AG09309 (cell line): ENCODE data around the gene GADD45GIP1.

Experiments used
- DNase-seq: peaks from one replicate; pipeline ENCODE4 v3.0.0-alpha.2; 2010; ENCODE audit warnings: low read depth
- H3K4me3 ChIP-seq: 2 replicates; pipeline ENCODE4 v1.5.1; 2011; ENCODE audit warnings: mild to moderate bottlenecking, low read depth, low read length, moderate library complexity; ENCODE audit not compliant: control insufficient read depth
- TF ChIP-seq, protein P1 (sequence below): IDR thresholded peaks from 2 replicates; pipeline ENCODE4 v1.5.1; 2011; ENCODE audit warnings: mild to moderate bottlenecking, low read depth, low read length, inconsistent platforms; ENCODE audit not compliant: insufficient read depth, control insufficient read depth; ENCODE audit errors: missing control alignments

GADD45GIP1 gene

GRCh38 chr19:12956446-12957388, at the start of gene GADD45GIP1:
TSS of gene GADD45GIP1 (minus strand) at chr19:12957223. CDS start at chr19:12957212, 11 bp downstream.
- TF ChIP-seq, protein P1, sequence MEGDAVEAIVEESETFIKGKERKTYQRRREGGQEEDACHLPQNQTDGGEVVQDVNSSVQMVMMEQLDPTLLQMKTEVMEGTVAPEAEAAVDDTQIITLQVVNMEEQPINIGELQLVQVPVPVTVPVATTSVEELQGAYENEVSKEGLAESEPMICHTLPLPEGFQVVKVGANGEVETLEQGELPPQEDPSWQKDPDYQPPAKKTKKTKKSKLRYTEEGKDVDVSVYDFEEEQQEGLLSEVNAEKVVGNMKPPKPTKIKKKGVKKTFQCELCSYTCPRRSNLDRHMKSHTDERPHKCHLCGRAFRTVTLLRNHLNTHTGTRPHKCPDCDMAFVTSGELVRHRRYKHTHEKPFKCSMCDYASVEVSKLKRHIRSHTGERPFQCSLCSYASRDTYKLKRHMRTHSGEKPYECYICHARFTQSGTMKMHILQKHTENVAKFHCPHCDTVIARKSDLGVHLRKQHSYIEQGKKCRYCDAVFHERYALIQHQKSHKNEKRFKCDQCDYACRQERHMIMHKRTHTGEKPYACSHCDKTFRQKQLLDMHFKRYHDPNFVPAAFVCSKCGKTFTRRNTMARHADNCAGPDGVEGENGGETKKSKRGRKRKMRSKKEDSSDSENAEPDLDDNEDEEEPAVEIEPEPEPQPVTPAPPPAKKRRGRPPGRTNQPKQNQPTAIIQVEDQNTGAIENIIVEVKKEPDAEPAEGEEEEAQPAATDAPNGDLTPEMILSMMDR: no peak
- H3K4me3 ChIP-seq: peak within 1 kb of the TSS; percentile 98
- no peak for DNase-seq

GRCh38 chr19:13005861-13006370, 48.9 kb upstream of the GADD45GIP1 start:
- DNase-seq: no peak
- TF ChIP-seq, protein P1: no peak
- H3K4me3 ChIP-seq: no peak overlapping the region

- TF ChIP-seq, protein P1: no peak
- H3K4me3 ChIP-seq: no peak overlapping the region
- DNase-seq: no peak
These were observed 48.2 kb upstream of the GADD45GIP1 start for GRCh38 chr19:13005253-13005652.

DNA sequence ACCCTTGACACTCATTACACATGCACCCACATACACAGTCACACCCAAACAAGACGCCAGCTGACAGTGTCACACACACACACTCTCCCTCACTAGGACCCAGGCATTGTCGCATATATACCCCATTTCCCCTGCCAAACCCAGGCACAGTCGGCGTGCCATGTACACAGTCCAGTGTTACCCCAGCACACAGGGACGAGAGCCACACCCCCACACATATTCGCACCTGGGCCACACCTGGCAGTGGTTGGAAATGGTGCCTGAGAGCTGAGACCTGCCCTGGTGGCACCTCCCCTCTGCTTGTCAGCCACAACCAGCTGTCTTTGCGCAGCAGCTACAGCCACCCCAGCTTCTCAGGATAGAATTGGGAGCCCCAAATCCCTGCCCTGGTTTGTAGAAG, 47.2 kb upstream of the GADD45GIP1 start:
- TF ChIP-seq, protein P1: no peak
- no peak for DNase-seq
- H3K4me3 ChIP-seq: no peak overlapping the region

DNA sequence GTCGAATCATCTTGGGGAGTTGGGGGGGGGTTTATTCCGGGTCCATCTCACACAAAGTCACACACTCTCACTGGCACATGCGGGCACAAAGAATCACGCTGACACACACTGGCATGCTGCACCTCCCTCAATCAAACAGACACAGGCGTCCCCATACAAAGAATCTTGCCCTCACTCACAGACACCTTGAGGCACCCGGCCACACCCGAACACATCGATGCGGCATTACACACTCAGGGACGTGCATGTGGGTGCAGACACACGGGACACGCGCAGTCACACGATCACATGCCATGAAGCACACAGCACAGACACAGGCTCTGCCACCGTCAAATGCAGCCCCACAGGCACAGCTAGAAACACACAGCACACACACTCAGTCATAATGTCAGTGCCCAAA, 46.1 kb upstream of the GADD45GIP1 start:
- H3K4me3 ChIP-seq: no peak overlapping the region
- TF ChIP-seq, protein P1: no peak
- DNase-seq: no peak

GRCh38 chr19:13002166-13002898, 45.3 kb upstream of the GADD45GIP1 start:
- H3K4me3 ChIP-seq: no peak overlapping the region
- TF ChIP-seq, protein P1: no peak
- no peak for DNase-seq
